ENCODE data around the gene CNPPD1. TPM values are rescaled to one million over a fixed set of nuclear protein-coding genes. Genes with fewer than 3 reads are reported as not detected.

The CNPPD1 gene
- total RNA-seq, 1 experiment from 2014 or later = 62.9 TPM

DNA sequence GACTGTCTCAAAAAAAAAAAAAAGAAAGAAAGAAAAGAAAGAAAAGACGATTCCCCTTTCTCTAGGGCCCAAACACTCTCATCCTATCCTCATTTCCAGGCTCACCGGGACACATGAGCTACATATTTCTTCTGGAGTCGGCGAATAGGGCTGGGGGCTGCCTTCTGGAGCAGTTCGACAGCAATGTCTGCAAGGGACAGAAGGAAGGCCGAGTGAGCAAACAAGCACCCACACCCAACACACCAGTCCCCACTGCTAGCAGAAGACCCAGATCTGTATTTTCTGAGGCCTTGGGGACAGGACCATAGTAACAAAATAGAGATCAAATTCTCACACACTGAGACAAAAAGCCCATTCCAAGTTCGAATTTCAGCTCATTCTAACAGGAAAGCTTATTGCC is 1.2 kb downstream of the CNPPD1 start:
- no TSS peak for BruUV-seq (replicated peaks)
- Histone ChIP-seq H3K27me3 (replicated peaks; ENCODE audit: control insufficient read depth, insufficient read depth, low read length) (no peaks in the 10 kb centered on the region; the same call in 1 of the 2 replicates), H3K4me3 (ENCODE audit: low read depth, low read length) (peak overlapping the region; percentile 93), H3K4me1 (peaks cover 23% of the 10 kb centered on the region), H3K36me3 (ENCODE audit: control insufficient read depth, insufficient read depth, low read length) (peaks cover 15% of the 10 kb centered on the region), H3K9me3 (no peaks in the 10 kb centered on the region)
- H3K36me3 Mint-ChIP-seq (ENCODE audit: insufficient read depth, unreplicated experiment) = peaks cover 38% of the 10 kb centered on the region
- DNase-seq = no peak
- H3K4me3 Mint-ChIP-seq (ENCODE audit: unreplicated experiment) = peak overlapping the region; percentile 90
- TF ChIP-seq, protein P1, sequence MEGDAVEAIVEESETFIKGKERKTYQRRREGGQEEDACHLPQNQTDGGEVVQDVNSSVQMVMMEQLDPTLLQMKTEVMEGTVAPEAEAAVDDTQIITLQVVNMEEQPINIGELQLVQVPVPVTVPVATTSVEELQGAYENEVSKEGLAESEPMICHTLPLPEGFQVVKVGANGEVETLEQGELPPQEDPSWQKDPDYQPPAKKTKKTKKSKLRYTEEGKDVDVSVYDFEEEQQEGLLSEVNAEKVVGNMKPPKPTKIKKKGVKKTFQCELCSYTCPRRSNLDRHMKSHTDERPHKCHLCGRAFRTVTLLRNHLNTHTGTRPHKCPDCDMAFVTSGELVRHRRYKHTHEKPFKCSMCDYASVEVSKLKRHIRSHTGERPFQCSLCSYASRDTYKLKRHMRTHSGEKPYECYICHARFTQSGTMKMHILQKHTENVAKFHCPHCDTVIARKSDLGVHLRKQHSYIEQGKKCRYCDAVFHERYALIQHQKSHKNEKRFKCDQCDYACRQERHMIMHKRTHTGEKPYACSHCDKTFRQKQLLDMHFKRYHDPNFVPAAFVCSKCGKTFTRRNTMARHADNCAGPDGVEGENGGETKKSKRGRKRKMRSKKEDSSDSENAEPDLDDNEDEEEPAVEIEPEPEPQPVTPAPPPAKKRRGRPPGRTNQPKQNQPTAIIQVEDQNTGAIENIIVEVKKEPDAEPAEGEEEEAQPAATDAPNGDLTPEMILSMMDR (IDR thresholded peaks at IDR 0.05; ENCODE audit: insufficient read depth in 1 of 2, low read depth in 1 of 2, low read length in 1 of 2, severe bottlenecking in 1 of 2, unreplicated experiment in 1 of 2) = no peak
- no peaks in the 10 kb centered on the region for H3K27me3 Mint-ChIP-seq (ENCODE audit: insufficient read depth, unreplicated experiment)
- CTCF ChIA-PET = interaction anchor here (1.0 to 1.7 kb wide), 5 partner anchors 20 to 195 kb away, joined by 3 to 13 read pairs (median 3); partner anchors contain the start of gene ZFAND2B
- peaks cover 26% of the 10 kb centered on the region for H3K4me1 Mint-ChIP-seq (ENCODE audit: low read depth, unreplicated experiment)
- H3K27ac Mint-ChIP-seq (ENCODE audit: unreplicated experiment) = peak overlapping the region; percentile 48
- POLR2A ChIA-PET = interaction anchor here (1.0 to 1.3 kb wide), 3 partner anchors 32 to 103 kb away, joined by 5 to 6 read pairs (median 6); partner anchors contain the start of genes DNAJB2, GLB1L and STK16
- no peaks in the 10 kb centered on the region for H3K9me3 Mint-ChIP-seq (ENCODE audit: unreplicated experiment)
- intact Hi-C loops (cut with micrococcal nuclease; ENCODE audit: unreplicated experiment) = loop anchor here (5.0 kb wide), 1 partner anchor 102 kb away; the partner anchor contains the start of gene DNAJB2

DNA sequence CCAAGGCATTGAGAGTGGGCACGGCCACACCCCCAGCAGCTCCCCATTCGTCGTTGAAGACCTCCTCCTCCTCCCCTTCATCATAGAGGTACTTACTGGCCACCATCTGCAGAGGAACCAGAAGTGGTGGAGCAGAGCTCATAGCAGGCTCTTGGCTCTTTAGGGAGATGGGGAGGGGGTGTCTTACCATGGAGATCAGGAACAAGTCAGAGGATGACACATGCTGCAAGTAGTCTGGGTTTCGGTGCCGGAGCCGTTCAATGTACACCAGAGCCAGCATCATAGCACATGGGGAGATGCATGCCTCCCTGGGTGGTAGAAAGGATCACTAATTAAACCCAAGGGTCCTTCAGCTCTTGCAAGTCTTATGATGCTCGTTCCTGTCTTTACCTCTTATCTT is 1.9 kb downstream of the CNPPD1 start:
- no peaks in the 10 kb centered on the region for H3K9me3 ChIP-seq
- ChIA-PET CTCF (no interaction called here), POLR2A (no interaction called here)
- peak overlapping the region; percentile 9 for H3K4me3 Mint-ChIP-seq (ENCODE audit: unreplicated experiment)
- no peak for DNase-seq
- peaks cover 15% of the 10 kb centered on the region for H3K36me3 ChIP-seq (ENCODE audit: control insufficient read depth, insufficient read depth, low read length)
- H3K4me1 Mint-ChIP-seq (ENCODE audit: low read depth, unreplicated experiment) = peaks cover 28% of the 10 kb centered on the region
- intact Hi-C loops (cut with micrococcal nuclease; ENCODE audit: unreplicated experiment) = loop anchor here (5.0 kb wide), 1 partner anchor 102 kb away; the partner anchor contains the start of gene DNAJB2
- no peak overlapping the region for H3K4me3 ChIP-seq (ENCODE audit: low read depth, low read length)
- H3K27me3 Mint-ChIP-seq (ENCODE audit: insufficient read depth, unreplicated experiment) = no peaks in the 10 kb centered on the region
- peaks cover 27% of the 10 kb centered on the region for H3K4me1 ChIP-seq
- H3K27ac Mint-ChIP-seq (ENCODE audit: unreplicated experiment) = no peak overlapping the region
- TF ChIP-seq, protein P1 (IDR thresholded peaks at IDR 0.05; ENCODE audit: insufficient read depth in 1 of 2, low read depth in 1 of 2, low read length in 1 of 2, severe bottlenecking in 1 of 2, unreplicated experiment in 1 of 2) = no peak
- no peaks in the 10 kb centered on the region; the same call in 1 of the 2 replicates for H3K27me3 ChIP-seq (replicated peaks; ENCODE audit: control insufficient read depth, insufficient read depth, low read length)
- BruUV-seq (replicated peaks) = no TSS peak
- no peaks in the 10 kb centered on the region for H3K9me3 Mint-ChIP-seq (ENCODE audit: unreplicated experiment)
- peaks cover 38% of the 10 kb centered on the region for H3K36me3 Mint-ChIP-seq (ENCODE audit: insufficient read depth, unreplicated experiment)

DNA sequence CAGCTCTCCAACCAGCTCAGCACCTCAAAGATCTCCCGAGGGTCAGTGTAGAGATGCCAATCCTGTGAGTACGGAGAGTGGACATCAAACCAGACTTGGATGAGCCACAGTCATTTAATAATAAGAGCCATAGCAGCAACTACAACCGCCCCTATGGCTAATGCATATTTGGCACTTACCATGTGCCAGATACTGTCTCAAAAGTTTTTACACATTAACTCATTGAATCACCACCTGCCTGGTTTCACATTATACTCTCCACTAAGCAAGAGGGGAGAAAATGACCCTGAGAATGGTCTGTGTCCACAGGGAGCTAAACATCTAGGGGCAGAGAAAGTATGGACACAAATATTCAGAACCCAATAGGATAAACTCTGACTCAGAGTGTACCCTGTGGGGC is 2.6 kb downstream of the CNPPD1 start:
- H3K4me3 ChIP-seq (ENCODE audit: low read depth, low read length) = no peak overlapping the region
- H3K36me3 Mint-ChIP-seq (ENCODE audit: insufficient read depth, unreplicated experiment) = peaks cover 38% of the 10 kb centered on the region
- no peaks in the 10 kb centered on the region for H3K9me3 ChIP-seq
- H3K27me3 Mint-ChIP-seq (ENCODE audit: insufficient read depth, unreplicated experiment) = no peaks in the 10 kb centered on the region
- BruUV-seq (replicated peaks) = no TSS peak
- ChIA-PET POLR2A (no interaction called here), CTCF (no interaction called here)
- peaks cover 12% of the 10 kb centered on the region for H3K36me3 ChIP-seq (ENCODE audit: control insufficient read depth, insufficient read depth, low read length)
- H3K27ac Mint-ChIP-seq (ENCODE audit: unreplicated experiment) = no peak overlapping the region
- TF ChIP-seq, protein P1 (IDR thresholded peaks at IDR 0.05; ENCODE audit: insufficient read depth in 1 of 2, low read depth in 1 of 2, low read length in 1 of 2, severe bottlenecking in 1 of 2, unreplicated experiment in 1 of 2) = no peak
- H3K9me3 Mint-ChIP-seq (ENCODE audit: unreplicated experiment) = no peaks in the 10 kb centered on the region
- no peak for DNase-seq
- H3K4me3 Mint-ChIP-seq (ENCODE audit: unreplicated experiment) = peak overlapping the region; percentile 9
- no peaks in the 10 kb centered on the region; the same call in 1 of the 2 replicates for H3K27me3 ChIP-seq (replicated peaks; ENCODE audit: control insufficient read depth, insufficient read depth, low read length)
- H3K4me1 Mint-ChIP-seq (ENCODE audit: low read depth, unreplicated experiment) = peaks cover 33% of the 10 kb centered on the region
- H3K4me1 ChIP-seq = peaks cover 25% of the 10 kb centered on the region
- intact Hi-C loops (cut with micrococcal nuclease; ENCODE audit: unreplicated experiment) = no loop called here
